GM18520 (cell line): Measurements from ENCODE around the gene MLST8.

Experiments
- ATAC-seq: cut with Tn5 transposase; IDR thresholded peaks from one replicate; pipeline ENCODE4 v1.9.1; 2021; ENCODE audit not compliant: unreplicated experiment

Gene MLST8

GRCh38 chr16:2172688-2173335 lies 32.4 kb upstream of the MLST8 start:
- ATAC-seq = no peak

DNA sequence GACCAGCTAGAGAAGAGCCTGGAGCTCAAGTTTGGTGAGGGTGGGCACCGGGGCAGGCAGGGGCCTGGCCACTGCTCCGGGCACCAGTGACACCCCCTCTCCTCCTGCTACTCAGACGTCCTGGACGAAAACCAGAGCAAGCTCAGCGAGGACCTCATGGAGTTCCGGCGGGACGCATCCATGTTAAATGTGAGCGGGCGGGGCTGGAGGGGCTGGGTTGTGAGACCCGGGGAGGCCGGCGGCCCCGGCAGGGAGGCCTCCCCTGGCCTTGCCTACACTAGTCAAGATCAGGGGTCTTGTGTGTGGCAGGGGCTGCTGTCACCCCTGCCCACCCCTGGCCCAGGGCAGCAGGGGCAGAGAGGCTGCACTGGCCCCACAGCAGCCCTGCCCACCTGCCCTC lies 31.9 kb upstream of the MLST8 start:
- no peak for ATAC-seq

DNA sequence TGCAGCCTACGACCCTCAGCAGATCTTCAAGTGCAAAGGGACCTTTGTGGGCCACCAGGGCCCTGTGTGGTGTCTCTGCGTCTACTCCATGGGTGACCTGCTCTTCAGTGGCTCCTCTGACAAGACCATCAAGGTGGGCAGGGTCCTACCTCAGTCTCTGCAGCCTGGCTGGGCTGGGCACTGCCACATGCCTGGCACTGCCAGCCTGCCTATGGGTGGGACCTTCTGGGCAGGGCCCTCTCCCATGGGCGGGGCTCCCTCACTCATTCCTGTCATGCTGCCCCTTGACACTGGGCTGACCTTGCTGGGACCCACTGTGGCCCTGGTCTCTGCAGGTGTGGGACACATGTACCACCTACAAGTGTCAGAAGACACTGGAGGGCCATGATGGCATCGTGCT lies 31.3 kb upstream of the MLST8 start:
- ATAC-seq = no peak

DNA sequence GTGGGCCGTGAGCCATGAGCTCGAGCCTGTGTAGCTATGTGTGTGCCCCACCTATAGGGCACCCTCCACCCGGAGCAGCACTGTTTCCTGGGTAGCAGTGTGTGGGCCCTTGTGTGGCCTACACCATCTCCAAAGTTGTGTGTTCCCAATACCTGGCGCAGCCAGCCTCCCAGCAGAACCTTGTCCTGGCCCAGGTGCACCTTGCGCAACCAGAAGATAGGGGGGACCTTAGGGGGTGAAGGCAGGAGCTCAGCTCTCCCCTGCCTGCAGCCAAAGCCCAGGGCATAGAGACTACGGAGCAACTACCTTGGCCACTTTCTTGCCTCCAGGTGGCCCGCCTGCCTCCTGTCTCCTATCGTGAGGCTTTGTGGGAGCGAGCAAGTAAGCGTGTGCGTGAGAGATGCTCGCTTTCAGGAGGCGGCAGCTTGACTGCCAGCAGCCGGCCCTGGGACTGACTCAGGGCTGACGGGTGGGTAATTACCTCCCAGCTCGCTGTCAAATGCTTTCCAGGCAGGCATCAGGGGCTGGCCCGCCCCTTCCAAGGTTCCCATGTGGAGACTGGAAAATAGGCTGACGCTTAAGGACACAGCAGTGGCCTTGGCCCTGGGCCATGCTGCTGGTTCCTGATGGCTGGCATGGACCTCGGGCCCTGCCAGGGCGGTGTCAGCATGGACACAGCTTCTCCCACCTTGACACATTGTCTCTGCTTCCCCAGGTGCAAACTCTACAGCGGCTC lies 30.7 kb upstream of the MLST8 start:
- ATAC-seq = no peak

DNA sequence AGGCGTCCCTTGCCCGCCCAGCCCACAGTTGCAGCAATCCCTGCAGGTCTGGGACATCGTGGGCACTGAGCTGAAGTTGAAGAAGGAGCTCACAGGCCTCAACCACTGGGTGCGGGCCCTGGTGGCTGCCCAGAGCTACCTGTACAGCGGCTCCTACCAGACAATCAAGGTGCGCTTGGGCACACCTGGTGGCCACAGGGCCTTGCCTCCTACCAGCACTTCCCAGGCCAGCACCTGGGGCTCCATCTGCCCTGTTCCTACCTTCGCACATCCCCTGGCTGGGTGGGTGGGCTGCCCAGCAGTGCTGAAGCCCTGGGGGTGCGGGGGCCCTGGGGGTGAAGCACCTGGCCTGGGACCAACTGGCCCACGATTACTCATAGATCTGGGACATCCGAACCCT lies 29.8 kb upstream of the MLST8 start:
- no peak for ATAC-seq

GRCh38 chr16:2176047-2176446 lies 29.2 kb upstream of the MLST8 start:
- no peak for ATAC-seq

DNA sequence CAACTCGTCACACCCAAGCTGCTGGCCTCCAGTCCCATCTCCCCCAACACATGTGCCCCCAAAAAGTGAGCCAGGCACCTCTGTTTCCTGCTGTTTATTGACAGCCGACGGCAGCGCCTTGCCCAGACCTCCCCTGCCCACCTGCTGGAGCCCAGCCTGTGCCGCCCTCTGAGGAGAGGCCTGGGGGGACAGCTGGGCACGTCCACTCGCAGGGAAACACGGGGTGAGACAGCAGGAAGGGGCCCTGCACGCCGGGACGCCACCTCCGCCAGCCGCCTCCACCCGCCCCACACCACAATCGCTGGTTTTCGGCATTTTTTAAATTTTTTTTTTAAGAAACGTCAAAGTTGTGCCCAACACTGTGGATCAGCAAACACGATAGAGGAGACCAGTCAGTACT lies 28.2 kb upstream of the MLST8 start:
- no peak for ATAC-seq

- ATAC-seq = no peak
Measured at GRCh38 chr16:2177561-2177960, 27.7 kb upstream of the MLST8 start.

GRCh38 chr16:2178321-2179106 lies 26.7 kb upstream of the MLST8 start:
- no peak for ATAC-seq

- ATAC-seq = no peak
Measured at GRCh38 chr16:2179107-2179501, 26.1 kb upstream of the MLST8 start.

GRCh38 chr16:2179576-2179975 lies 25.7 kb upstream of the MLST8 start:
- ATAC-seq = no peak

DNA sequence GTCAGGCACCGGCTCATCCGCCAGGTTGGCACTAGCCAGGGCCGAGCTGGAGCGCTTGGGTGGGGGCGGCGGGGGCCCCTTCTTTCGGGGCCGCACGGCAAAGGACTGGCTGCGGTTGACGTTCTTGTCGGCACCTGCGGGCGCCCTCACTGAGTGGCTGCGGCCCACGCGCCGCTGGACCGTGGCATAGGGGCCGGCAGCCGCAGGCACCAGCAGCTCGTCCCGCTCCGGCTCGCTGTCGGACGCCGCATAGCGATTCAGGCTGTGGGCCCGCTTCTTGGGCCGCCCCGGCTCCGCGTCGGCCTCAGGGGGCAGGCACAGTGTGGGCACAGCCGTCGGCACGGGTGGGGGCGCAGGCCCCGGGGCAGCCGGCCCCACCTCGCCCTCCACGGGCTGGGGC lies 24.8 kb upstream of the MLST8 start:
- ATAC-seq = no peak

DNA sequence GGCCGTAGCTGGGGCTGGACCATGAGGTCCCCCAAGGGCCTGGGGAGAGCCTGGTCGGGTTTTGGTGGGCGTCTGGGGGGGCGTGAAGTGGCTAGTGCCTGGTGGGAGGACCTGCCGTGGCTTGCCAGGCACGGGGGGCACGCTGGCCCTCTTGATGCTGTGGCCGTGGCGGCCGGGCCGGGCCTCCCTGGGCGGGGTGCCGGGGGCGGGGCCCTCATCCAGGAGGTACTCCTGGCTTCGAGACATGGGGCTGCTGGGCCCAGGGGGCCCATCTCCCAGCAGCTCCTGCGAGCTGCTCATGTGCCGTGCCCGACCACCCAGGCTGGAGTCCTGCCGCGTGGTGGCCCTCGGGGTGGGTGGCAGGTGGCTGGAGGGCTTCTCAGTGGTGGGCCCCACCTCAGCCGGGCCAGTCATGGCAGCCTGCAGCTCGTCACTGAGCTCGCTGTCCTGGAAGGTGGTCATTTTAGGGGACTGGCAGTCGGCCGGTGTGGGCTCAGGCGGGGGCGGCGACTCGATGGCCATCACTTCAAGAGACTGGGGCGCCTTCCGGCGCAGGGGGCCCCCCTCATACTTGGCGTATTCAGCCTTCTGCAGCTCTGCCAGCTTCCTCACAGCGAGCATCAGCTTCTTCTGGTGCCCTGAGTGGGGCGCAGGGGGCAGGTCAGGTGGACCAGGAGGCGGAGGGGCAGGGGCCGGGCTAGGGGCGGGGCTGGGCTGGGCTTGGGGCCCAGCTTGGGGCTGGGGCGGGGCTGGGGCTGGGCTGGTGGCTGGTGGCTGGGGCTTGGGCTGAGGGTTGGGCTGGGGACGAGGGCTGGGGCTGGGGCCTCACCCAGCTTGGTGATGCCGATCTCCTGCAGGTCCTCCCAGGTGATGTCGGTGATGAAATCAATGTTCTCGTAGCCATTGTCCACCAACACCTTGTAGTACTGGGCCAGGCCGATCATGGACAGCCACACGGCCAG lies 24.0 kb upstream of the MLST8 start:
- no peak for ATAC-seq

DNA sequence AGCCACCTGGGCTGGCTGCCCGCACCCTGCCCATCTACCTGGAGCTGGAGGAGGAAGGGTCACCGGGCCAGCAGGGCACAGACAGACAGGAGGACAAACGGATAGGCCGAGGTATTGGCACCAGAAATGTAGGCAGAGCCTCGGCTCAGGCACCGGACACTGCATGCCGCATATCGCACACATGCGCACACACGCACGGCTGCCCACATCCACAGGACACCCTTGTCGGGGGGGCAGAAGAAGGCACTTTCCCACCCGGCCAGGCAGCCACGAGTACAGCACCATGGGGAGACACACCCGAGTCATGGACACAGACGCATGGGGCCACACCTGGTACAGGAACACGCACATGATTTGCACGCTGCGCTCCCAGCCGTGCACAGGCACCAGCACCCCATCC lies 23.3 kb upstream of the MLST8 start:
- no peak for ATAC-seq

- no peak for ATAC-seq
Measured at GRCh38 chr16:2183671-2184070, 21.6 kb upstream of the MLST8 start.

DNA sequence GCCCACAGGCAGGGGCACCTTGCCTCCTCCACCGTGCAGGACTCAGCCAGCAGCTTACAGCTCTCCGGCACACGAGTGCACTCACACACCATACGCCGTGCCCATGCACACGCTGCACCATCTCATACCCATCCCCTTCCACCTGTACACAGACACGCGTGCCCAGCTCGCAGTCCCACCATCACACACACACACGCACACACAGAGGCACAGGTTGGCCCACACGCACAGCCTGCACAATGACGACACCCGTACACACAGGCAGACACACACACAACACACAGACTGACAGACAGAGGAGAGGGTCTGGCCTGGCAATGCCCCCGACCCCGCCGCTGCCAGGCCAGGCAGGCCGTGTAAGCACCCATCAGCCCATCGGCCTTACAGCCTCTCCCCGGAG lies 20.9 kb upstream of the MLST8 start:
- ATAC-seq = no peak

- ATAC-seq = no peak
Measured at GRCh38 chr16:2184962-2185361, 20.3 kb upstream of the MLST8 start.

DNA sequence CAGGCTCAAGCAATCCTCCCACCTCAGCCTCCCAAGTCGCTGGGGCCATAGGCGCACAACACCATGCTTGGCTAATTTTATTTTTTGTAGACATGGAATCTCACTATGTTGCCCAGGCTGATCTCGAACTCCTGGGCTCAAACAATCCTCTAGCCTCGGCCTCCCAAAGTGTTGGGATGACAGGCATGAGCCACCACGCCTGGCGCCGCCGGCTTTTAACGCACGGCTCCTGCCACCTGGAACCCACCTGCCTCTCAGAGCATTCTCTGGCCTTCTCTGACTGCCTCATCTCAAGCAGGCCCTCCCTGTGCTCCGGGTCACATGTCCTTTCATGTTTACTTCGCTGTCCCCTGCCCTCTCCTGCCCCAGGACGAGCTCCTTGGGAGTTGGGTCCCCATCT lies 19.2 kb upstream of the MLST8 start:
- no peak for ATAC-seq

GRCh38 chr16:2186505-2186904 lies 18.7 kb upstream of the MLST8 start:
- ATAC-seq = no peak

GRCh38 chr16:2187212-2187611 lies 18.0 kb upstream of the MLST8 start:
- ATAC-seq = no peak

- ATAC-seq = no peak
Measured at GRCh38 chr16:2188395-2188794, 16.9 kb upstream of the MLST8 start.
